Measurements from ENCODE around the gene WNK3.
"Not testable (repeated sequence)": the region's sequence is repeated elsewhere in the genome, so short reads cannot be mapped to it uniquely, and the experiment has no call there.

The WNK3 gene

GRCh38 chrX:54352677-54353076 lies 5.2 kb downstream of the WNK3 start:
- no peak for TF ChIP-seq CTCF (IDR thresholded peaks at IDR 0.05; ENCODE audit: low read length, missing control alignments)
- H3K4me3 ChIP-seq (replicated peaks; ENCODE audit: low read depth, low read length): no peak overlapping the region
- no peak for DNase-seq (ENCODE audit: low read depth)

GRCh38 chrX:54337383-54337782 lies 20.5 kb downstream of the WNK3 start:
- DNase-seq (ENCODE audit: low read depth); H3K4me3 ChIP-seq (replicated peaks; ENCODE audit: low read depth, low read length): not testable (repeated sequence)

- DNase-seq (ENCODE audit: low read depth): no peak
- no peak for TF ChIP-seq CTCF (IDR thresholded peaks at IDR 0.05; ENCODE audit: low read length, missing control alignments)
- no peak overlapping the region for H3K4me3 ChIP-seq (replicated peaks; ENCODE audit: low read depth, low read length)
These were observed 32.8 kb downstream of the WNK3 start for GRCh38 chrX:54325077-54325476.

- no peak for TF ChIP-seq CTCF (IDR thresholded peaks at IDR 0.05; ENCODE audit: low read length, missing control alignments)
- no peak overlapping the region for H3K4me3 ChIP-seq (replicated peaks; ENCODE audit: low read depth, low read length)
- no peak for DNase-seq (ENCODE audit: low read depth)
These were observed 37.8 kb downstream of the WNK3 start for GRCh38 chrX:54320067-54320466.

- no peak for DNase-seq (ENCODE audit: low read depth)
- H3K4me3 ChIP-seq (replicated peaks; ENCODE audit: low read depth, low read length): no peak overlapping the region
- TF ChIP-seq CTCF (IDR thresholded peaks at IDR 0.05; ENCODE audit: low read length, missing control alignments): no peak
These were observed 51.5 kb downstream of the WNK3 start for GRCh38 chrX:54306379-54306778.

GRCh38 chrX:54301516-54301915 lies 56.3 kb downstream of the WNK3 start:
- DNase-seq (ENCODE audit: low read depth): no peak
- no peak for TF ChIP-seq CTCF (IDR thresholded peaks at IDR 0.05; ENCODE audit: low read length, missing control alignments)
- no peak overlapping the region for H3K4me3 ChIP-seq (replicated peaks; ENCODE audit: low read depth, low read length)

GRCh38 chrX:54294306-54294705 lies 63.5 kb downstream of the WNK3 start:
- no peak for TF ChIP-seq CTCF (IDR thresholded peaks at IDR 0.05; ENCODE audit: low read length, missing control alignments)

GRCh38 chrX:54292755-54293154 lies 65.1 kb downstream of the WNK3 start:
- no peak for DNase-seq (ENCODE audit: low read depth)
- no peak for TF ChIP-seq CTCF (IDR thresholded peaks at IDR 0.05; ENCODE audit: low read length, missing control alignments)
- no peak overlapping the region for H3K4me3 ChIP-seq (replicated peaks; ENCODE audit: low read depth, low read length)

More at GRCh38 chrX:54294306-54294705, 63.5 kb downstream of the WNK3 start:
- no peak overlapping the region for H3K4me3 ChIP-seq (replicated peaks; ENCODE audit: low read depth, low read length)
- DNase-seq (ENCODE audit: low read depth): no peak

Data from fibroblast of pulmonary artery (primary cell).